GM23248 (cell line): ENCODE data around the gene NCOA1. TPM values are rescaled to one million over a fixed set of nuclear protein-coding genes. Genes with fewer than 3 reads are reported as not detected.

Experiments used
- DNase-seq: peaks from one replicate; pipeline ENCODE4 v3.0.0-alpha.2; 2015
- H2AFZ ChIP-seq: fragments of 200-600 bp; sonication (generic); 2 replicates; pipeline ENCODE4 v1.6.1; 2016; ENCODE audit warnings: antibody characterized with exemption
- H3F3A ChIP-seq: fragments of 200-600 bp; sonication (generic); 2 replicates; pipeline ENCODE4 v1.6.1; 2016; ENCODE audit warnings: mild to moderate bottlenecking, antibody characterized with exemption, mixed run types; ENCODE audit not compliant: insufficient read depth
- H3K27ac ChIP-seq: fragments of 200-600 bp; sonication (generic); 2 replicates; pipeline ENCODE4 v1.5.1; 2016; ENCODE audit warnings: mild to moderate bottlenecking
- H3K27me3 ChIP-seq: fragments of 200-600 bp; sonication (generic); replicated peaks from 2 replicates; pipeline ENCODE4 v1.6.1; 2016; ENCODE audit warnings: mild to moderate bottlenecking; ENCODE audit not compliant: insufficient read depth
- H3K36me3 ChIP-seq: fragments of 200-600 bp; sonication (generic); 2 replicates; pipeline ENCODE4 v1.6.1; 2016; ENCODE audit warnings: low read depth, mild to moderate bottlenecking
- H3K4me1 ChIP-seq: fragments of 200-600 bp; sonication (generic); 2 replicates; pipeline ENCODE4 v1.6.1; 2016; ENCODE audit warnings: mild to moderate bottlenecking; ENCODE audit not compliant: insufficient read depth
- H3K4me2 ChIP-seq: fragments of 200-600 bp; sonication (generic); one replicate; pipeline ENCODE4 v1.6.1; 2016; ENCODE audit warnings: mild to moderate bottlenecking; ENCODE audit not compliant: unreplicated experiment
- H3K4me3 ChIP-seq: fragments of 200-600 bp; sonication (generic); 2 replicates; pipeline ENCODE4 v1.5.1; 2016; ENCODE audit warnings: mild to moderate bottlenecking
- H3K79me2 ChIP-seq: fragments of 200-600 bp; sonication (generic); 2 replicates; pipeline ENCODE4 v1.6.1; 2016; ENCODE audit warnings: mild to moderate bottlenecking; ENCODE audit not compliant: insufficient read depth
- H3K9ac ChIP-seq: fragments of 200-600 bp; sonication (generic); 2 replicates; pipeline ENCODE4 v1.6.1; 2016; ENCODE audit warnings: mild to moderate bottlenecking
- H3K9me2 ChIP-seq: fragments of 200-600 bp; sonication (generic); 2 replicates; pipeline ENCODE4 v1.6.1; 2016; ENCODE audit warnings: mixed run types, mild to moderate bottlenecking, moderate library complexity; ENCODE audit not compliant: insufficient read depth
- H3K9me3 ChIP-seq: fragments of 200-600 bp; sonication (generic); one replicate; pipeline ENCODE4 v1.6.1; 2017; ENCODE audit warnings: low read depth
- H4K20me1 ChIP-seq: fragments of 200-600 bp; sonication (generic); 2 replicates; pipeline ENCODE4 v1.6.0; 2016; ENCODE audit not compliant: insufficient read depth
- EZH2 ChIP-seq: fragments of 200-600 bp; sonication (generic); IDR thresholded peaks from 2 replicates; pipeline ENCODE4 v1.6.1; 2018; ENCODE audit warnings: antibody characterized with exemption, mild to moderate bottlenecking; ENCODE audit not compliant: insufficient read depth, poor library complexity, severe bottlenecking
- EZH2phosphoT487 ChIP-seq: fragments of 200-600 bp; sonication (generic); IDR thresholded peaks from 2 replicates; pipeline ENCODE4 v1.6.1; 2018; ENCODE audit warnings: antibody characterized with exemption, moderate library complexity, mild to moderate bottlenecking, low read depth; ENCODE audit not compliant: insufficient read depth
- WGBS, 2 experiments: methylation state at CpG; one replicate each; pipeline ENCODE4 v1.1.6; 2015 to 2017; ENCODE audit warnings: low lambda C conversion rate in 2 of 2, low coverage in 1 of 2; ENCODE audit errors: missing lambda C conversion rate in 2 of 2; 5-methylcytosine and 5-hydroxymethylcytosine counted together
- in situ Hi-C: fragments of 300-500 bp; cut with MboI; formaldehyde crosslinking; loops from 2 replicates; pipeline ENCODE4 v1.15.0; 2020
- polyA plus RNA-seq: library from polyadenylated mRNA; unstranded; fragments of >200 nt; fragmentation: Nextera tagmentation; extraction: Ambion mirVana; gene quantifications from 2 replicates; pipeline ENCODE4 v1.2.1, GENCODE V29; 2016
- total RNA-seq: library from RNA; depleted of rRNA; stranded (reverse); fragments of >200 nt; shearing (Covaris generic); gene quantifications from 2 replicates; pipeline ENCODE4 v1.2.3, GENCODE V29; 2014

Gene NCOA1
- total and polyA plus RNA-seq, 2 experiments from 2014 or later, result 2.6 to 8.0 TPM

DNA sequence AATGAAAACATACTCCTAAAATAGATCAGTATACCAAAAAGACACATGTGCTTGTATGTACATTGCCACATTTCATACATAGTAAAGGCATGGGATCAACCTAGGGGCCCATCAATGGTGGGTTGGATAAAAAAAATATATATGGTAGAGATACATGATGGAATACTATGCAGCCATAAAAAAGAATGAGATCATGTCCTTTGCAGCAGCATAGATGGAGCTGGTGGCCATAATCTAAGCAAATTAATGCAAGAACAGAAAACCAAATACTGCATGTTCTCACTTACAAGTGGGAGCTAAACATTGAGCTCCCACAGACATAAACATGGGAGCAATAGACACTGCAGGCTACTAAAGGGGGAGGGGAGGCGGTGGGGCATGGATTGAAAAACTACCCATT, 18.6 kb upstream of the NCOA1 start:
- in situ Hi-C loops, result no loop called here
- H4K20me1 ChIP-seq, result no peaks in the 10 kb centered on the region
- H3K4me3 ChIP-seq, result no peak overlapping the region
- H3K79me2 ChIP-seq, result no peaks in the 10 kb centered on the region
- TF ChIP-seq EZH2 (no peak), EZH2phosphoT487 (no peak)
- no peaks in the 10 kb centered on the region for H3K9me3 ChIP-seq
- no peak overlapping the region for H3K27ac ChIP-seq
- no peaks in the 10 kb centered on the region for H3K27me3 ChIP-seq
- H2AFZ ChIP-seq, result no peak overlapping the region
- 31 to 59% methylated on average over 1 of the region's 1 CpG for WGBS, 2 experiments
- no peak for DNase-seq
- H3K36me3 ChIP-seq, result no peaks in the 10 kb centered on the region
- no peaks in the 10 kb centered on the region for H3F3A ChIP-seq
- no peak overlapping the region for H3K9ac ChIP-seq
- no peak overlapping the region for H3K4me2 ChIP-seq
- H3K4me1 ChIP-seq, result no peaks in the 10 kb centered on the region
- H3K9me2 ChIP-seq, result no peaks in the 10 kb centered on the region

DNA sequence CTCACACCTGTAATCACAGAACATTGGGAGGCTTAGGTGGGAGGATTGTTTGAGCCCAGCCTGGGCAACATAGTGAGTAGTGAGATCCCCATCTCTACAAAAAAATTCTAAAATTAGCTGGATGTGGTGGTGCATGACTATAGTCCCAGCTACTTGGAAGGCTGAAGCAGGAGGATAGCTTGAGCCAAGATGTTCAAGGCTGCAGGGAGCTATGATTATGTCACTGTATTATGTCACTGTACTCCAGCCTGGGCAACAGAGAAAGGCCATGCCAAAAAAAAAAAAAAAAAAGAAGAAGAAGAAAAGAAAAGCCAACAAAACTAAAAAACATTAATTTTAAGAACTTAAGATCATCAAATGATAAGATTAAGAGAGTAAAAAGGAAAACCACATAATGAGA, 17.4 kb upstream of the NCOA1 start:
- H3K36me3 ChIP-seq, result no peaks in the 10 kb centered on the region
- H3K4me3 ChIP-seq, result no peak overlapping the region
- H3F3A ChIP-seq, result no peaks in the 10 kb centered on the region
- in situ Hi-C loops, result no loop called here
- DNase-seq, result no peak
- no peaks in the 10 kb centered on the region for H3K4me1 ChIP-seq
- TF ChIP-seq EZH2 (no peak), EZH2phosphoT487 (no peak)
- no peaks in the 10 kb centered on the region for H3K9me3 ChIP-seq
- H3K79me2 ChIP-seq, result no peaks in the 10 kb centered on the region
- H3K27ac ChIP-seq, result no peak overlapping the region
- no peak overlapping the region for H3K4me2 ChIP-seq
- H3K9me2 ChIP-seq, result no peaks in the 10 kb centered on the region
- H4K20me1 ChIP-seq, result no peaks in the 10 kb centered on the region
- H3K27me3 ChIP-seq, result no peaks in the 10 kb centered on the region
- H2AFZ ChIP-seq, result no peak overlapping the region
- no peak overlapping the region for H3K9ac ChIP-seq

DNA sequence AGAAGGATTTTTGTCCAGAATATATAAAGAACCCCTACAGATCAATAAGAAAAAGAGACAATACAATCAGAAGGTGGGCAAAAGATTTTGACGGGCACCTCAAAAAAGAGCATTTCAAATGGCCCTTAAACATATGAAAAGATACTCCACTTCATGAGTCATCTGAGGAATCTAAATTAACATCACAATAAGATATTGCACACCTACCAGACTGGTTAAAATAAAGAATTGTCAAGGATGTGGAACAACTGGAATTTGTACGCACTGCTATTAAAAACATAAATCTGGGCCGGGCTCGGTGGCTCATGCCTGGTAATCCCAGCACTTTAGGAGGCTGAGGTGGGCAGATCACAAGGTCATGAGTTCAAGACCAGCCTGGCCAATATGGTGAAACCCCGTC, 17.0 kb upstream of the NCOA1 start:
- in situ Hi-C loops, result no loop called here
- Histone ChIP-seq H3K27ac (no peak overlapping the region), H3K9me3 (no peaks in the 10 kb centered on the region), H3K4me2 (no peak overlapping the region), H3F3A (no peaks in the 10 kb centered on the region), H3K36me3 (no peaks in the 10 kb centered on the region), H3K9me2 (no peaks in the 10 kb centered on the region), H4K20me1 (no peaks in the 10 kb centered on the region), H3K9ac (no peak overlapping the region), H3K4me3 (no peak overlapping the region), H2AFZ (no peak overlapping the region), H3K27me3 (no peaks in the 10 kb centered on the region; the same call in 1 of the 2 replicates), H3K79me2 (no peaks in the 10 kb centered on the region), H3K4me1 (no peaks in the 10 kb centered on the region)
- DNase-seq, result no peak
- WGBS, 2 experiments, result 88 to 90% methylated on average over 5 of the region's 5 CpGs
- TF ChIP-seq EZH2phosphoT487, result no peak
- TF ChIP-seq EZH2, result no peak

DNA sequence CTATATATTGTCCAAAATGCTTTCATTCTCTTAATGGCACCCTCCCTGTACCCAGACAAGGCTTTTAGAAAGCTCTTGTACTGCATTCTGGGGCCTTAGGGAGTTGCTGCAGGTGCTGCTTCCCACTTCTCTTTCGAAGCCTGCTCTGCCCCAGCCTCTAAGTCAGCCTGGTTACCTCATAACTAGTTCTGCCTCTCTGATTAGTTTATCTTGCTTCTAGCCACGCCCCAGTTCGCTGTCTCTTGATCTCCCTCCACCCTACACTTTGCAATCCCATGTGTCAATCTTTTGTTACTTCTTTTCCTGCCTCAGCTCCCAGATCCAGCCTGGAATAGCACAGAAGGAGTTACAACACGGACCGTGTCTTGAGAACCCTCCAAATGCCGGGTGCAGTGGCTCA, 13.8 kb upstream of the NCOA1 start:
- H3K4me1 ChIP-seq, result no peaks in the 10 kb centered on the region
- no peaks in the 10 kb centered on the region; the same call in 1 of the 2 replicates for H3K27me3 ChIP-seq
- no peak overlapping the region for H3K4me3 ChIP-seq
- no peak overlapping the region for H3K9ac ChIP-seq
- no peak overlapping the region for H3K4me2 ChIP-seq
- no peak overlapping the region for H2AFZ ChIP-seq
- H3K79me2 ChIP-seq, result no peaks in the 10 kb centered on the region
- TF ChIP-seq EZH2phosphoT487, result no peak
- no peak for TF ChIP-seq EZH2
- H3K9me2 ChIP-seq, result no peaks in the 10 kb centered on the region
- no peaks in the 10 kb centered on the region for H3K9me3 ChIP-seq
- H3F3A ChIP-seq, result no peaks in the 10 kb centered on the region
- in situ Hi-C loops, result no loop called here
- H3K27ac ChIP-seq, result no peak overlapping the region
- H3K36me3 ChIP-seq, result no peaks in the 10 kb centered on the region
- H4K20me1 ChIP-seq, result no peaks in the 10 kb centered on the region
- DNase-seq, result no peak
- WGBS, 2 experiments, result 62 to 72% methylated on average over 6 of the region's 6 CpGs

DNA sequence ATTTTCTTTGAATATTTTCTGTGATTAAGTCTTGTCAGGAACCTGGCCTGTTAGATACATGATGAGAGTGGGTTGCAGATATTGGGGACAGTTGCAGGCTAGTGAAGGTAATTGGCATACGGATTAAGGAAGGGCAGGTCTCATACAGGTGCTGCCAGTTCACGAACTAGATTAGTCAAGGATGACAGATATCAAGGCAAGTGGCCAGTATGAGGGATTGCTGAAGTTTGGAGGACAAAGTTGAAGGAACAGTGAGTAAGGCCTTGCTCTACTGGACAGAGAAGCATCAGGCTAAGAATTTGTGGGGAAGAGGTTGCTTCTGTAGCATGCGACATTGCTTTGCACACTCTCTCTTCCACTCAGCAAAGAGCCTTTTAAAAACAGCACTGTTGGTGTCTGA, 12.8 kb upstream of the NCOA1 start:
- TF ChIP-seq EZH2 (no peak), EZH2phosphoT487 (no peak)
- Histone ChIP-seq H3K36me3 (no peaks in the 10 kb centered on the region), H3K79me2 (no peaks in the 10 kb centered on the region), H3K4me2 (no peak overlapping the region), H3F3A (no peaks in the 10 kb centered on the region), H3K27me3 (no peaks in the 10 kb centered on the region; the same call in none of the 2 replicates), H3K9ac (no peak overlapping the region), H3K9me3 (no peaks in the 10 kb centered on the region), H4K20me1 (no peaks in the 10 kb centered on the region), H3K4me3 (no peak overlapping the region), H3K9me2 (no peaks in the 10 kb centered on the region), H3K4me1 (no peaks in the 10 kb centered on the region), H2AFZ (no peak overlapping the region), H3K27ac (no peak overlapping the region)
- in situ Hi-C loops, result no loop called here
- 73 to 80% methylated on average over 3 of the region's 3 CpGs for WGBS, 2 experiments
- no peak for DNase-seq
